Nephron (organoid): Measurements from ENCODE around the gene FIP1L1.

ENCODE experiments used
- H3K27ac Mint-ChIP-seq, 3 experiments: 2 replicates each; pipeline ENCODE4 v1.8.0; 2020; ENCODE audit warnings: mixed read lengths in 3 of 3, mild to moderate bottlenecking in 2 of 3, moderate library complexity in 1 of 3
- H3K27me3 Mint-ChIP-seq: 2 replicates; pipeline ENCODE4 v1.8.0; 2021; ENCODE audit warnings: low read depth, mild to moderate bottlenecking, moderate library complexity, mixed read lengths
- H3K36me3 Mint-ChIP-seq: 2 replicates; pipeline ENCODE4 v1.8.0; 2020; ENCODE audit warnings: low read depth, mixed read lengths
- H3K4me1 Mint-ChIP-seq: 2 replicates; pipeline ENCODE4 v1.8.0; 2020; ENCODE audit warnings: mixed read lengths
- H3K4me3 Mint-ChIP-seq, 3 experiments: 2 replicates each; pipeline ENCODE4 v1.8.0; 2020; ENCODE audit warnings: mild to moderate bottlenecking in 3 of 3, mixed read lengths in 3 of 3, moderate library complexity in 2 of 3
- H3K9me3 Mint-ChIP-seq: 2 replicates; pipeline ENCODE4 v1.8.0; 2020; ENCODE audit warnings: mixed read lengths
- TF ChIP-seq, protein P1 (sequence below), 3 experiments: fragments of 200-600 bp; sonication (generic); IDR thresholded peaks; one replicate each; pipeline ENCODE4 v1.5.0; 2021; ENCODE audit warnings: antibody characterized with exemption in 3 of 3; ENCODE audit not compliant: unreplicated experiment in 3 of 3

FIP1L1 gene

DNA sequence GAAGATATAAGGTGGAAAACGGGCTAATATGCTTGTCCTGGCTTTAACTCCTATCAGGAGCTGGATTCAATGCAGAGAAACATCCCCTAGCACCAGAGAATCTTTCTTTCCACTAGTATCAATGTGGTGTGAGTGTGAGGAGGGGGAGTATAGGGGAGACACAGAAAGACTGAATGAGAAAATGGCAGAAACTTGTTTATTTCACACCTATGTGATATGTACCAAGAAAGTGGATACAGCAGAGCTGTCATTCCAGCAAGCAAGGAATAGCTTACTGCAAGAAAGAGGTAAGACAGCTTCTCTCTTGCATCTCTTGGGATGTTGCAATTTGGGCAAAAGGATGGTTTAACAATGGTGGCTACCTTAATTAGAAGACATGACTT is 108.2 kb downstream of the FIP1L1 start:
- H3K4me1 Mint-ChIP-seq: peaks cover 14% of the 10 kb centered on the region
- TF ChIP-seq, protein P1, sequence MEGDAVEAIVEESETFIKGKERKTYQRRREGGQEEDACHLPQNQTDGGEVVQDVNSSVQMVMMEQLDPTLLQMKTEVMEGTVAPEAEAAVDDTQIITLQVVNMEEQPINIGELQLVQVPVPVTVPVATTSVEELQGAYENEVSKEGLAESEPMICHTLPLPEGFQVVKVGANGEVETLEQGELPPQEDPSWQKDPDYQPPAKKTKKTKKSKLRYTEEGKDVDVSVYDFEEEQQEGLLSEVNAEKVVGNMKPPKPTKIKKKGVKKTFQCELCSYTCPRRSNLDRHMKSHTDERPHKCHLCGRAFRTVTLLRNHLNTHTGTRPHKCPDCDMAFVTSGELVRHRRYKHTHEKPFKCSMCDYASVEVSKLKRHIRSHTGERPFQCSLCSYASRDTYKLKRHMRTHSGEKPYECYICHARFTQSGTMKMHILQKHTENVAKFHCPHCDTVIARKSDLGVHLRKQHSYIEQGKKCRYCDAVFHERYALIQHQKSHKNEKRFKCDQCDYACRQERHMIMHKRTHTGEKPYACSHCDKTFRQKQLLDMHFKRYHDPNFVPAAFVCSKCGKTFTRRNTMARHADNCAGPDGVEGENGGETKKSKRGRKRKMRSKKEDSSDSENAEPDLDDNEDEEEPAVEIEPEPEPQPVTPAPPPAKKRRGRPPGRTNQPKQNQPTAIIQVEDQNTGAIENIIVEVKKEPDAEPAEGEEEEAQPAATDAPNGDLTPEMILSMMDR (IDR thresholded peaks at IDR 0.05; ENCODE audit: unreplicated experiment in 3 of 3): no peak
- H3K36me3 Mint-ChIP-seq: no peaks in the 10 kb centered on the region
- no peaks in the 10 kb centered on the region for H3K9me3 Mint-ChIP-seq
- no peak overlapping the region for H3K4me3 Mint-ChIP-seq
- no peak overlapping the region for H3K27ac Mint-ChIP-seq
- H3K27me3 Mint-ChIP-seq: no peaks in the 10 kb centered on the region

DNA sequence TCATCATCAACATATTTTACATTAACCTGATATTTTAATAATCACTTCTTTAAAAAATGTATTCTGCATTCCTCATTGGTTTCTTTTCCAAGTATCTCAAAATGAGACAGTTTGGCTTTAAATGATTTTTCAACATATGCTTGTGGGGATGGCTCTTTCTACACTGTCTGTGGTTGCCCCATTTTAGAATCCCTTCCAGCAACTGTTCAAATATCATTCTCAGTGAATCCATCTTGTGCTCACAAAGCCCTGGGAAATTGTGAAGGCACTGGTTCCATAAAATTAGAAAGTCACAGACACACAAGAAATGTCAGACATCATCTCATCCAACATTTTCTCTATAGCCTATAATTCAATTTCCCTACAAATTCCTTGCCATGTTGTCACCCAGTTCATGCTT is 110.3 kb downstream of the FIP1L1 start:
- no peaks in the 10 kb centered on the region for H3K27me3 Mint-ChIP-seq
- peaks cover 28% of the 10 kb centered on the region for H3K4me1 Mint-ChIP-seq
- no peak overlapping the region for H3K27ac Mint-ChIP-seq
- TF ChIP-seq, protein P1 (IDR thresholded peaks at IDR 0.05; ENCODE audit: unreplicated experiment in 3 of 3): no peak
- H3K9me3 Mint-ChIP-seq: no peaks in the 10 kb centered on the region
- H3K4me3 Mint-ChIP-seq: no peak overlapping the region
- peaks cover 8% of the 10 kb centered on the region for H3K36me3 Mint-ChIP-seq

DNA sequence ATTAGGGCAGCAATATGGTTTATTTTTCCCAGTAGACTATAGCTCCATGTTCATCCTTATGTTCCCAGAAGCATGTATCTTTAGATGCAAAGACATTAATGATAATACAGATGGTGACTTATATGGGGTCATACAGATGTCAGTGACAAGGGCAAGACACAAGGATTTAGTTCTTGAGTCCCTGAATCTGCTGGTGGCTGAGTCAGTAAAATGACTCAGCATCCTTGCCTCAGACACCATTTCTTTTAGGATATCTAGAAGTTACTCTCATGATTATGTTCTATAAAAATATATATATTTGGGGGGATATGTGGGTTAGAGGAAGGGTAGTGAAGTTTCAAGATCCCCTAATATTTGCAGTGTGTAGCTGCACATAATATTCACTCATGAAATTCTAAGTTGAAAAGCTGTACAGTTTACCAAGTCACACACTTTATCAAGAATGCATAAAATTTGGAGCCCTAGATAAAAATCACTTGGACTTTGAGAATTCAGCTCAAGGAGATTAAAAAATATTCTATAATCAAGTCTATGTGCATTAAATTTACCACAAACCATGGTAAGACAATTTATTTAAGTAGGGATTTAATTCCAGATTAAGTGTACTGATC is 111.9 kb downstream of the FIP1L1 start:
- peaks cover 4% of the 10 kb centered on the region for H3K27me3 Mint-ChIP-seq
- no peak overlapping the region for H3K4me3 Mint-ChIP-seq
- H3K4me1 Mint-ChIP-seq: peaks cover 28% of the 10 kb centered on the region
- peaks cover 8% of the 10 kb centered on the region for H3K36me3 Mint-ChIP-seq
- H3K27ac Mint-ChIP-seq: no peak overlapping the region
- H3K9me3 Mint-ChIP-seq: no peaks in the 10 kb centered on the region
- TF ChIP-seq, protein P1 (IDR thresholded peaks at IDR 0.05; ENCODE audit: unreplicated experiment in 3 of 3): no peak

DNA sequence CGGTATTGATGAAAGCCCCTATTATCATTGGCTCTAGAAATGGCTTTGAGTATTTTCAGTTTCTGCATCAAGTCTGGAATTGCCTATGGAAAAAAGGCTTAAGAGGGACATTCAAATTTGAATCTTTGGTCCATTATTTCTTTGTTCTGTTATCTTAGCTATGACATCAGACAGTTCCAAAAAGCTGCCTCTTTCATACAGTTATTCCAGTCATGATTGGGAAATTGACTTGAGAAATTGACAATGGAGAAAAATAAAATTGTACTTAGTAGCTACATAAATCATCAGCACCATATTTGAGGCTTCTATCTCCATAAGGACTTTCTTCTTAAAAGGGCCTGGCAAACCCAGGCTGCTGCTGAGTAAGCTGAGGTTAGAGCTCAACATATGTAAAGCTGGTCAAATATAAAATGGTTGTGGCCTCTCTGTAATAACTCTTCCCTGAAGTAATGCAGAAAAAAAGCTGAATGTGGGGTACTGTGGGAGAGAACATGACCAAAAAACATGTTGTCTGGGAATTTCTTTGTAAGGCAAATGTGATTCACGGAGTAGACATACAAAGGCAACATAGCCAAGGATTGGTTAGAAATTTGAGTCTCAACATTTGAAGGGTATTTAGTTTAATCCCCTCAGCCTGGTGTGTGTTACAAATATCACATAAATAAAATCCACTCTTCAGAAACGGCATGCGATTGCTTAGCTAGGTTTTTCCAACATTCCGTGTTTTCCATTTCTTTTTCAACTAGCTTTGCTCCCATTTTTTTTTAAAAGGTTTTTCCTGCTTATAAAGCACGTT is 112.9 kb downstream of the FIP1L1 start:
- Mint-ChIP-seq H3K9me3 (no peaks in the 10 kb centered on the region), H3K36me3 (peaks cover 8% of the 10 kb centered on the region), H3K27me3 (peaks cover 4% of the 10 kb centered on the region), H3K27ac (peak overlapping the region; percentile 84 to 93 (median 89)), H3K4me1 (peaks cover 28% of the 10 kb centered on the region), H3K4me3 (peak overlapping the region in 1 of 3 experiments; percentile 37)
- TF ChIP-seq, protein P1 (IDR thresholded peaks at IDR 0.05; ENCODE audit: unreplicated experiment in 3 of 3): no peak

DNA sequence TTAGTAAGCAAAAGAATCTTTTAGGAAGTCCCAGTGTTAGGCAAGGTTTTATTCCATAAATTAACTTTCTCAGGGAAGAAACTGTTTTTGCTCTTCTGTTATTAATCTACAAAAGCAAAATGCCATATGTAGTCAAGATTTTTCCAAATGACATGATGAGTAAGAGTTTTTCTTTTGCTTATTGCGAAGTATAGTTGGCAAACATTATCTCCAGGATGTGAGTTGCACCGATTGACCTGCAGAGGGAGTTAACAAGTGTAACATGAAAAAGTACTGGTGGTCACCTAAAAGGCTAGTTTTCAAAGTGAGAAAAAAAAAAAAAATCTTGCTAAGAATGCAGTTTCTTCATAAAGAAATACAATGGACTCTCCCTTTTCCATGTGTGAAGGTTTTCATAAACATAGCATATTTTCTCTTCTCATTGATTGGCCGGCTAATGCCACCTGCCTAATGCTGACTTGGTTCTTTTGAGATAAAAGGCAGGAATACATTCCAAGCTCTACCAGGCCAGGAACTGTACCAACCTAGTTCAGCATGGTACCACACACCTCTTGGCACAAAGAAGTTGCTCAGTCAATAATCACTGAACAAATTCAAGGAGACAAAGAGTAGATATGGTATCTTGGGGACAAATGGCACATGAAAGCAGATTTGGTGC is 113.7 kb downstream of the FIP1L1 start:
- peak overlapping the region; percentile 84 to 93 (median 89) for H3K27ac Mint-ChIP-seq
- H3K4me1 Mint-ChIP-seq: peaks cover 28% of the 10 kb centered on the region
- peaks cover 6% of the 10 kb centered on the region for H3K27me3 Mint-ChIP-seq
- TF ChIP-seq, protein P1 (IDR thresholded peaks at IDR 0.05; ENCODE audit: unreplicated experiment in 3 of 3): peak; percentile 66 to 72 (median 69)
- H3K36me3 Mint-ChIP-seq: peaks cover 8% of the 10 kb centered on the region
- H3K9me3 Mint-ChIP-seq: no peaks in the 10 kb centered on the region
- peak overlapping the region in 1 of 3 experiments; percentile 37 for H3K4me3 Mint-ChIP-seq
